Measurements from ENCODE around the gene SPATA2. TPM values are rescaled to one million over a fixed set of nuclear protein-coding genes. Genes with fewer than 3 reads are reported as not detected.
A peak's percentile ranks its signal among the peaks of the same experiment; 100 is the strongest.

SPATA2 gene
- total and polyA plus RNA-seq, 5 experiments from 2014 or later: 1.7 to 9.0 (median 5.7) TPM

- H3K27ac Mint-ChIP-seq: no peak overlapping the region
- ATAC-seq (no peak), DNase-seq (no peak)
- no peak overlapping the region for H3K4me3 Mint-ChIP-seq
- peaks cover 0 to 8% (median 3%) of the 10 kb centered on the region in 4 donors for H3K4me1 Mint-ChIP-seq
- peaks cover 0 to 2% (median 0%) of the 10 kb centered on the region in 5 donors for H3K27me3 Mint-ChIP-seq
- POLR2A ChIA-PET: no interaction called here
- H3K36me3 Mint-ChIP-seq: no peaks in the 10 kb centered on the region
- H3K9me3 Mint-ChIP-seq: no peaks in the 10 kb centered on the region
These were observed 10.6 kb upstream of the SPATA2 start for GRCh38 chr20:49925901-49926454.

DNA sequence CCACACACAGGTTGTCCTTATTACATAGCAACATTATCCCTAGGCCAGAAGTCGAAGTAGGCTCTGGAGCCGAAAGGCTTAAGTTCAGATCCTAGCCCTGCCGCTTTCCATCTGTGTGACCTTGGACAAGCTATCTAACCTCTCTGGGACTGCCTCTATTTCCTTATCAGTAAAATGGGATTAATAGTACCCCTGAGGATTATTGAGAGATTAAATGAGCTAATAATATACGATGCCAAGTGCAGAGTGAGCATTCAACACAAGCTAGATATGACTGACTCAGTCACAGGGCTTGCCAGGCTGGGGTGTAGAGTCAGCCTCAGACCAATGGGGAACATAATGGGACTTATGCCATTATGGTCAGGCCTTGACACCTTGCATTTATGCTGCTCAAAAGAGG lies 8.9 kb upstream of the SPATA2 start:
- Mint-ChIP-seq H3K4me3 (no peak overlapping the region), H3K27ac (no peak overlapping the region), H3K27me3 (peaks cover 0 to 2% (median 0%) of the 10 kb centered on the region in 5 donors)

GRCh38 chr20:49919461-49919860 lies 4.1 kb upstream of the SPATA2 start:
- Mint-ChIP-seq H3K36me3 (no peaks in the 10 kb centered on the region), H3K27ac (no peak overlapping the region), H3K27me3 (peaks cover 0 to 2% (median 0%) of the 10 kb centered on the region in 5 donors), H3K9me3 (no peaks in the 10 kb centered on the region), H3K4me1 (peaks cover 9 to 20% (median 16%) of the 10 kb centered on the region in 4 donors), H3K4me3 (no peak overlapping the region)
- DNase-seq: no peak
- POLR2A ChIA-PET: interaction anchor here (0.8 kb wide), 1 partner anchor 16 kb away, joined by 3 read pairs; no protein-coding TSS in a partner anchor
- ATAC-seq: no peak

More for the DNA sequence above, 8.9 kb upstream of the SPATA2 start:
- peaks cover 0 to 8% (median 3%) of the 10 kb centered on the region in 4 donors for H3K4me1 Mint-ChIP-seq
- H3K9me3 Mint-ChIP-seq: no peaks in the 10 kb centered on the region
- no peak for ATAC-seq
- POLR2A ChIA-PET: no interaction called here
- no peaks in the 10 kb centered on the region for H3K36me3 Mint-ChIP-seq
- no peak for DNase-seq

DNA sequence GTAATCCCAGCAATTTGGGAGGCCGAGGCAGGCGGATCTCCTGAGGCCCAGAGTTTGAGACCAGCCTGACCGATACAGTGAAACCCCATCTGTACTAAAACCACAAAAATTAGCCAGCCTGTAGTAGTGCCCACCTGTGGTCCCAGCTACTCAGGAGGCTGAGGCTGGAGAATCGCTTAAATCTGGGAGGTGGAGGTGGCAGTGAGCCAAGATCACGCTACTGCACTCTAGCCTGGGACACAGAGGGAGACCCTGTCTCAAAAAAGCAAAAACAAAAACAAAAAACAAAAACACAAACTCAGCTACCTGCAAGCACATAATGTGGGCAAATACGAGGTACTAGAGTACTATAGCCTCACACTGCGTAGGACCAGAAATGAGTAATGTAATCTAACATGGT lies 3.7 kb upstream of the SPATA2 start:
- Mint-ChIP-seq H3K4me1 (peaks cover 13 to 25% (median 20%) of the 10 kb centered on the region in 4 donors), H3K4me3 (no peak overlapping the region), H3K27ac (no peak overlapping the region), H3K36me3 (no peaks in the 10 kb centered on the region), H3K27me3 (no peaks in the 10 kb centered on the region), H3K9me3 (no peaks in the 10 kb centered on the region)
- POLR2A ChIA-PET: interaction anchor here (0.8 kb wide), 1 partner anchor 16 kb away, joined by 3 read pairs; no protein-coding TSS in a partner anchor
- DNase-seq (no peak), ATAC-seq (no peak)

DNA sequence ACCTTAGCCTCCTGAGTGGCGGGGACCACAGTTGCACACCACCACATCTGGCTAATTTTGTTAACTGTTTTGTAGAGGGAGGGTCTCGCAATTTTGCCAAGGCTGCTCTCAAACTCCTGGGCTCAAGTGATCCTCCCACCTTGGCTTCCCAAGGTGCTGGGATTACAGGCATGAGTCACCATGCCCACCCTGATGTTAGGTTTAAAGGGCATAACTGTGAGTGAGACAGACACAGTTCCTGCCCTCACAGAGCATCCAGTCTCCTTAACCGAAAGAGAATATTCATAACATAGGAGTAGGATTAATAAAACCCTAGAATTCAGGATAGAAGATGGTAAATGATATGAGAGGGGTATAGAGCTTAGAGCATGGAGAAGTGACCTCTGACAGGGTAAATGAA lies 3.1 kb upstream of the SPATA2 start:
- Mint-ChIP-seq H3K4me3 (no peak overlapping the region), H3K36me3 (no peaks in the 10 kb centered on the region), H3K27me3 (no peaks in the 10 kb centered on the region), H3K9me3 (no peaks in the 10 kb centered on the region), H3K4me1 (peaks cover 15 to 30% (median 26%) of the 10 kb centered on the region in 4 donors), H3K27ac (no peak overlapping the region)
- DNase-seq (no peak), ATAC-seq (no peak)
- POLR2A ChIA-PET: no interaction called here

DNA sequence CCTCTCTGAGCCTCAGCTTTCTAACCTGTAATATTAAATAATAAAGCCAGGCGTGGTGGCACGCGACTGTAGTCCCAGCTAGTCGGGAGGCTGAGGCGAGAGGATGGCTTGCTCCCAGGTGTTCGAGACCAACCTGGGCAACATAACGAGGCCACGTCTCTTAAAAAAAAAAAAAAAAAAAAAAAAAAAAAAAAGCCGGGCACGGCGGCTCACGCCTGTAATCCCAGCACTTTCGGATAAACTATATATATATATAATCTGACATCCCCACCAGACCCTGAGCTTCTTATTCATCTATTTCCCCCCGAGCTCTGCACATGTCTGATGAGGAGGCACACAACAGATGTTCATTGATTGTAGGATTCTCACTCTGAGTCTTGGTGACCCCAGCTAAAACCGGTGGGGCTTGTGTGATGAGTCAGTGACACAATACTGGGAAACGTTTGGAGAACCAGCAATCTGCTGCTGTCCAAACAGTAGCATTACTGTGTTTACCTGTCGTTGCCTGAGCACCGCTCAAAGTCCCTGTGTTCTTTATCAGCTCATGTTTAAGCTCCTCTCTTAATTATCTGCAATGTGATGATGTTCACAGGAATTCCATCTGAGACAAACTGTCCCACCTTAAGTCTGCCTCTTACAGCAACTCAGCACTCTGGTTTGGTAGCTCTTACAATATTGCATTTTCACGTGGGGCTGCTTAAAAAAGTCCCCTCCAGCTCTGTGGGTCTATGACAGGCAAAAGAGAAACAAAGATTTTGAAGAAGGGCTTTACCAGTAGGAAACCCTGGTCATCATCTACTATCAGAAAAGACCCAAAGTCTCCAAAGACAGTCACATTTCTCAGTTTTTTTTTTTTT lies 1.0 kb upstream of the SPATA2 start:
- H3K27me3 Mint-ChIP-seq: no peaks in the 10 kb centered on the region
- ATAC-seq: no peak
- H3K9me3 Mint-ChIP-seq: no peaks in the 10 kb centered on the region
- peak in 1 of 10 donors; percentile 14 for DNase-seq
- peak overlapping the region; percentile 98 to 100 (median 100) for H3K27ac Mint-ChIP-seq
- H3K4me3 Mint-ChIP-seq: peak overlapping the region; percentile 97 to 99 (median 98)
- H3K36me3 Mint-ChIP-seq: no peaks in the 10 kb centered on the region
- POLR2A ChIA-PET: interaction anchor here (0.7 to 4.9 kb wide), 5 partner anchors 11 to 567 kb away, joined by 3 to 30 read pairs (median 4); partner anchors contain the start of genes RNF114 and SLC9A8
- peaks cover 17 to 42% (median 39%) of the 10 kb centered on the region in 4 donors for H3K4me1 Mint-ChIP-seq

- H3K4me3 Mint-ChIP-seq: peak overlapping the region; percentile 97 to 99 (median 98)
- peaks cover 17 to 56% (median 48%) of the 10 kb centered on the region in 4 donors for H3K4me1 Mint-ChIP-seq
- POLR2A ChIA-PET: interaction anchor here (2.5 to 4.9 kb wide), 2 partner anchors 21 to 102 kb away, joined by 8 to 30 read pairs; partner anchors contain the start of genes RNF114 and SLC9A8
- H3K27ac Mint-ChIP-seq: peak overlapping the region; percentile 79 to 100 (median 100)
- no peaks in the 10 kb centered on the region for H3K27me3 Mint-ChIP-seq
- no peaks in the 10 kb centered on the region for H3K9me3 Mint-ChIP-seq
- ATAC-seq (peak; percentile 74 to 76), DNase-seq (no peak)
- no peaks in the 10 kb centered on the region for H3K36me3 Mint-ChIP-seq
These were observed 280 bp downstream of the SPATA2 start for GRCh38 chr20:49915118-49915379.

- peak in 1 of 2 donors; percentile 9 for ATAC-seq
- H3K4me3 Mint-ChIP-seq: peak overlapping the region; percentile 86 to 99 (median 98)
- H3K9me3 Mint-ChIP-seq: no peaks in the 10 kb centered on the region
- peak overlapping the region; percentile 79 to 100 (median 100) for H3K27ac Mint-ChIP-seq
- peaks cover 19 to 61% (median 49%) of the 10 kb centered on the region in 4 donors for H3K4me1 Mint-ChIP-seq
- peaks cover 0 to 4% (median 0%) of the 10 kb centered on the region in 3 donors for H3K36me3 Mint-ChIP-seq
- no peaks in the 10 kb centered on the region for H3K27me3 Mint-ChIP-seq
- DNase-seq: peak in 2 of 10 donors; percentile 4 to 14
- POLR2A ChIA-PET: interaction anchor here (2.5 to 4.9 kb wide), 2 partner anchors 21 to 102 kb away, joined by 8 to 30 read pairs; partner anchors contain the start of genes RNF114 and SLC9A8
These were observed 815 bp downstream of the SPATA2 start for GRCh38 chr20:49914310-49915117.

GRCh38 chr20:49913399-49914047 lies 1.8 kb downstream of the SPATA2 start:
- peaks cover 0 to 7% (median 0%) of the 10 kb centered on the region in 3 donors for H3K36me3 Mint-ChIP-seq
- peak overlapping the region; percentile 12 to 99 (median 98) for H3K4me3 Mint-ChIP-seq
- DNase-seq: no peak
- H3K27me3 Mint-ChIP-seq: no peaks in the 10 kb centered on the region
- H3K4me1 Mint-ChIP-seq: peaks cover 19 to 61% (median 49%) of the 10 kb centered on the region in 4 donors
- no peaks in the 10 kb centered on the region for H3K9me3 Mint-ChIP-seq
- H3K27ac Mint-ChIP-seq: peak overlapping the region; percentile 35 to 100 (median 100)
- ATAC-seq: no peak
- POLR2A ChIA-PET: interaction anchor here (4.9 kb wide), 1 partner anchor 22 kb away, joined by 30 read pairs; the partner anchor contains the start of gene RNF114

DNA sequence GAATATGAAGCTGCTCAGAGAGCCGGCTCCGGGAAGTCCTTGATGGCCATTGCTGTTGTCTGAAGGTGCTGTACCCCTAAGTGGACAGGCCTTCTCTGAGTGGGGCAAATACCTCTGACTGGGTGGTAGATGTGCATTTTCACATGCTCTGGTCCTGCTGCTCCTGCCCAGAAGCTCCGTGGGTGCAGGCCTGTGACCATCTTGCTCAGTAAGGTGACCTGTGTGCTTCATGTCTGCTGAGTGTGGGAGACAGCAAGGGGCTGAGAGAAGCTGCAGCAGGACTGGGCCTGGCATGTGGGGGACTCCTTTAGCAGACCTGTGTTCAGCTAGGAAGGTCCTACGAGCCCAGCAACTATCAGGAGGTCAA lies 5.0 kb downstream of the SPATA2 start:
- Mint-ChIP-seq H3K9me3 (no peaks in the 10 kb centered on the region), H3K4me3 (no peak overlapping the region), H3K4me1 (peaks cover 21 to 52% (median 40%) of the 10 kb centered on the region in 4 donors), H3K36me3 (peaks cover 0 to 31% (median 6%) of the 10 kb centered on the region in 3 donors), H3K27ac (peak overlapping the region in 2 of 10 donors; percentile 20 to 61), H3K27me3 (no peaks in the 10 kb centered on the region)
- no peak for DNase-seq
- ATAC-seq: no peak
- POLR2A ChIA-PET: no interaction called here

GRCh38 chr20:49909499-49910339 lies 5.6 kb downstream of the SPATA2 start:
- H3K4me1 Mint-ChIP-seq: peaks cover 21 to 50% (median 39%) of the 10 kb centered on the region in 4 donors
- H3K27me3 Mint-ChIP-seq: no peaks in the 10 kb centered on the region
- peak overlapping the region in 1 of 10 donors; percentile 61 for H3K27ac Mint-ChIP-seq
- DNase-seq: no peak
- POLR2A ChIA-PET: no interaction called here
- no peaks in the 10 kb centered on the region for H3K9me3 Mint-ChIP-seq
- peaks cover 0 to 37% (median 9%) of the 10 kb centered on the region in 3 donors for H3K36me3 Mint-ChIP-seq
- ATAC-seq: no peak
- H3K4me3 Mint-ChIP-seq: no peak overlapping the region
